ENCODE measurements around the gene NMUR1. TPM values are rescaled to one million over a fixed set of nuclear protein-coding genes. Genes with fewer than 3 reads are reported as not detected.
"Not testable (repeated sequence)": the region's sequence is repeated elsewhere in the genome, so short reads cannot be mapped to it uniquely, and the experiment has no call there.

Gene NMUR1
- total and polyA plus RNA-seq, 2 experiments from 2014 or later = 0.15 TPM; not detected in 1

DNA sequence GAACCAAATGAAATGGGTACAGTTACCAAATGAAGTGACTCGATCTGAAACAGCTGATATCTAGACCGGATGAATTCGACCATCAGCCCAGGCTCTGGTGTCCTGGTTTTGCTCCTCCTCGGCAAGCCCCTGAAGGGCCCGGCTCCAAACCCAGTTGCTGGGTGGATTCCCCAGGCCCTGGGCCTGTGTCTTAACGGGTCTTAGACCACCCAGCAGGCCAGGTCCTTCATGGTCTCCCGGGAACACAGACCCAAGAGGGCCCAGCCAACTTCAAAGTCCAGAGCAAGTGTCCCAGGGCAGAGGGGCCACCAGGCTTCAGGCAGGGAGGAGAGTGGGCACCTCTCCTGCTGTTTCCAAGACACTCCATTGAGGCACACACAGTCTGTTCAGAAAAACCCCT is 26.7 kb upstream of the NMUR1 start:
- Histone ChIP-seq H3K27ac (no peak overlapping the region), H3K27me3 (no peaks in the 10 kb centered on the region), H3K4me1 (ENCODE audit: low read depth) (no peaks in the 10 kb centered on the region), H3K36me3 (no peaks in the 10 kb centered on the region), H3K4me3 (no peak overlapping the region), H3K9me3 (ENCODE audit: low read depth) (no peaks in the 10 kb centered on the region)
- DNase-seq (ENCODE audit: low read depth in 1 of 2, low spot score in 1 of 2) = no peak
- TF ChIP-seq, protein P1, sequence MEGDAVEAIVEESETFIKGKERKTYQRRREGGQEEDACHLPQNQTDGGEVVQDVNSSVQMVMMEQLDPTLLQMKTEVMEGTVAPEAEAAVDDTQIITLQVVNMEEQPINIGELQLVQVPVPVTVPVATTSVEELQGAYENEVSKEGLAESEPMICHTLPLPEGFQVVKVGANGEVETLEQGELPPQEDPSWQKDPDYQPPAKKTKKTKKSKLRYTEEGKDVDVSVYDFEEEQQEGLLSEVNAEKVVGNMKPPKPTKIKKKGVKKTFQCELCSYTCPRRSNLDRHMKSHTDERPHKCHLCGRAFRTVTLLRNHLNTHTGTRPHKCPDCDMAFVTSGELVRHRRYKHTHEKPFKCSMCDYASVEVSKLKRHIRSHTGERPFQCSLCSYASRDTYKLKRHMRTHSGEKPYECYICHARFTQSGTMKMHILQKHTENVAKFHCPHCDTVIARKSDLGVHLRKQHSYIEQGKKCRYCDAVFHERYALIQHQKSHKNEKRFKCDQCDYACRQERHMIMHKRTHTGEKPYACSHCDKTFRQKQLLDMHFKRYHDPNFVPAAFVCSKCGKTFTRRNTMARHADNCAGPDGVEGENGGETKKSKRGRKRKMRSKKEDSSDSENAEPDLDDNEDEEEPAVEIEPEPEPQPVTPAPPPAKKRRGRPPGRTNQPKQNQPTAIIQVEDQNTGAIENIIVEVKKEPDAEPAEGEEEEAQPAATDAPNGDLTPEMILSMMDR (IDR thresholded peaks at IDR 0.05; ENCODE audit: low read depth, low read length) = no peak

DNA sequence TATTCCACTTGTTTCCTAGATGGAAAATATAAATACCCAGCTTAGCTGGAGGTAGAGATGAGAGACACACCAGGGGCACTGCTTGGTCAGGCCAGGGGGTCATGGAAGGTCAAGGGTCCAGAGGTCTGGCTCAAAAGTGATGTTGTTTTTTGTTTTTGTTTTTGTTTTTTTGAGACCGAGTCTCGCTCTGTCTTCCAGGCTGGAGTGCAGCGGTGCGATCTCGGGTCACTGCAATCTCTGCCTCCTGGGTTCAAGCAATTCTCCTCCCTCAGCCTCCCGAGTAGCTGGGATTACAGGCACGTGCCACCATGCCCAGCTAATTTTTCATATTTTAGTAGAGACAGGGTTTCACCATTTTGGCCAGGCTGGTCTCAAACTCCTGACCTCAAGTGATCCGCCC is 26.3 kb upstream of the NMUR1 start:
- not testable (repeated sequence) for H3K27me3 ChIP-seq; H3K4me1 ChIP-seq (ENCODE audit: low read depth); H3K36me3 ChIP-seq; H3K27ac ChIP-seq; H3K9me3 ChIP-seq (ENCODE audit: low read depth); DNase-seq (ENCODE audit: low read depth in 1 of 2, low spot score in 1 of 2); H3K4me3 ChIP-seq

GRCh38 chr2:231554748-231555545 is 24.7 kb upstream of the NMUR1 start:
- Histone ChIP-seq H3K4me1 (ENCODE audit: low read depth) (no peaks in the 10 kb centered on the region), H3K9me3 (ENCODE audit: low read depth) (no peaks in the 10 kb centered on the region), H3K27ac (no peak overlapping the region), H3K36me3 (no peaks in the 10 kb centered on the region), H3K27me3 (no peaks in the 10 kb centered on the region), H3K4me3 (no peak overlapping the region)
- TF ChIP-seq, protein P1 (IDR thresholded peaks at IDR 0.05; ENCODE audit: low read depth, low read length) = no peak
- peak in 1 of 2 donors; percentile 90 for DNase-seq (ENCODE audit: low read depth in 1 of 2, low spot score in 1 of 2)

GRCh38 chr2:231554327-231554726 is 24.1 kb upstream of the NMUR1 start:
- no peak overlapping the region for H3K4me3 ChIP-seq
- TF ChIP-seq, protein P1 (IDR thresholded peaks at IDR 0.05; ENCODE audit: low read depth, low read length) = no peak

GRCh38 chr2:231552752-231553151 is 22.5 kb upstream of the NMUR1 start:
- TF ChIP-seq, protein P1 (IDR thresholded peaks at IDR 0.05; ENCODE audit: low read depth, low read length) = no peak
- no peak for DNase-seq (ENCODE audit: low read depth in 1 of 2, low spot score in 1 of 2)
- Histone ChIP-seq H3K4me3 (no peak overlapping the region), H3K27ac (no peak overlapping the region), H3K27me3 (no peaks in the 10 kb centered on the region), H3K9me3 (ENCODE audit: low read depth) (no peaks in the 10 kb centered on the region), H3K4me1 (ENCODE audit: low read depth) (no peaks in the 10 kb centered on the region), H3K36me3 (no peaks in the 10 kb centered on the region)

More at GRCh38 chr2:231554327-231554726, 24.1 kb upstream of the NMUR1 start:
- Histone ChIP-seq H3K9me3 (ENCODE audit: low read depth) (no peaks in the 10 kb centered on the region), H3K27ac (no peak overlapping the region), H3K36me3 (no peaks in the 10 kb centered on the region), H3K27me3 (no peaks in the 10 kb centered on the region), H3K4me1 (ENCODE audit: low read depth) (no peaks in the 10 kb centered on the region)
- no peak for DNase-seq (ENCODE audit: low read depth in 1 of 2, low spot score in 1 of 2)

GRCh38 chr2:231549446-231550239 is 19.4 kb upstream of the NMUR1 start:
- TF ChIP-seq, protein P1 (IDR thresholded peaks at IDR 0.05; ENCODE audit: low read depth, low read length) = no peak
- DNase-seq (ENCODE audit: low read depth in 1 of 2, low spot score in 1 of 2) = no peak
- no peaks in the 10 kb centered on the region for H3K36me3 ChIP-seq
- no peaks in the 10 kb centered on the region for H3K4me1 ChIP-seq (ENCODE audit: low read depth)
- H3K9me3 ChIP-seq (ENCODE audit: low read depth) = no peaks in the 10 kb centered on the region
- H3K4me3 ChIP-seq = no peak overlapping the region
- no peaks in the 10 kb centered on the region for H3K27me3 ChIP-seq
- no peak overlapping the region for H3K27ac ChIP-seq

Measured in cardiac muscle cell (in vitro differentiated cells and primary cell).